GM06990 (cell line): ENCODE results near the gene FOXO6.

Experiments
- DNase-seq: peaks from one replicate; pipeline ENCODE4 v3.0.0-alpha.2; 2011; ENCODE audit not compliant: insufficient read length; ENCODE audit errors: extremely low read depth
- H3K27me3 ChIP-seq: replicated peaks from 2 replicates; pipeline ENCODE4 v1.6.0; 2011; ENCODE audit warnings: low read length; ENCODE audit not compliant: control insufficient read depth, insufficient read depth
- H3K36me3 ChIP-seq: 2 replicates; pipeline ENCODE4 v1.5.1; 2011; ENCODE audit warnings: low read length; ENCODE audit not compliant: control insufficient read depth, insufficient read depth
- H3K4me3 ChIP-seq: replicated peaks from 2 replicates; pipeline ENCODE4 v1.5.1; 2011; ENCODE audit warnings: low read depth, mild to moderate bottlenecking, control low read depth, low read length
- TF ChIP-seq, protein P1 (sequence below): IDR thresholded peaks from 2 replicates; pipeline ENCODE4 v1.5.1; 2011; ENCODE audit warnings: low read length, control low read depth, mild to moderate bottlenecking, inconsistent platforms; ENCODE audit not compliant: insufficient read depth, poor library complexity, severe bottlenecking

Gene FOXO6

DNA sequence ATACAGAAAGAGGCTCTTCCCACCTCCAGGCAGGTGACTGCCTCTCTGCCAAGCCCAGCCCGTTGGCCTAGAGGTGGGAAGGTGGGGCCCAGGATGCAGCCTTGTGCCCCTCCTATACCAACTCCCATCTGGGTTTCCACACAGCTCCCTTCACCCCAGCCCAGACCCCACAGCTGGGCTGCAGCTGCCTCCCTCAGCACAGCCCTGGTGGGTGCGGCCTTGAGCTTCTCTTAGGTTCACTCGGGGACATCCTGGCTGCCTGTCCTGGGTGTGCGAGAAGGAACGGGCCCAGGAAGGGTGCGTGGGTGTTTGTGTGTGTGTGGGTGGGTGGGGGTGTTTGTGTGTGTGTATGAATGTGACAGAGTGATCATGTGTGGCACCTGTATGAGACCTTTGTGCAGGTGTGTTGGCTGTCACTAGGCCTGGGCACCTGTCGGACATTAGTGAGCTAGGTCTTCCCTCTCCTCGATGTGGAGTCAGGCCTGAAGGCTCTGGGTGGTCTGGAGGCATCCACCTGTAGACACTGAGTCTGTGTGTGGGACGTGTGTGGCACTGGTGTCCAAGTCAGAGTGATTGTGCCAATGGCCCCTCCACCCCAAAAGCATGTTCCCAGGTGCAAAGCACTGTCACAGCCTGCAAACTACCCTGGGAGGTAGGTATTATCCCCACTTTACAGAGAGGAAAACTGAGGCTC lies 30.7 kb downstream of the FOXO6 start:
- TF ChIP-seq, protein P1, sequence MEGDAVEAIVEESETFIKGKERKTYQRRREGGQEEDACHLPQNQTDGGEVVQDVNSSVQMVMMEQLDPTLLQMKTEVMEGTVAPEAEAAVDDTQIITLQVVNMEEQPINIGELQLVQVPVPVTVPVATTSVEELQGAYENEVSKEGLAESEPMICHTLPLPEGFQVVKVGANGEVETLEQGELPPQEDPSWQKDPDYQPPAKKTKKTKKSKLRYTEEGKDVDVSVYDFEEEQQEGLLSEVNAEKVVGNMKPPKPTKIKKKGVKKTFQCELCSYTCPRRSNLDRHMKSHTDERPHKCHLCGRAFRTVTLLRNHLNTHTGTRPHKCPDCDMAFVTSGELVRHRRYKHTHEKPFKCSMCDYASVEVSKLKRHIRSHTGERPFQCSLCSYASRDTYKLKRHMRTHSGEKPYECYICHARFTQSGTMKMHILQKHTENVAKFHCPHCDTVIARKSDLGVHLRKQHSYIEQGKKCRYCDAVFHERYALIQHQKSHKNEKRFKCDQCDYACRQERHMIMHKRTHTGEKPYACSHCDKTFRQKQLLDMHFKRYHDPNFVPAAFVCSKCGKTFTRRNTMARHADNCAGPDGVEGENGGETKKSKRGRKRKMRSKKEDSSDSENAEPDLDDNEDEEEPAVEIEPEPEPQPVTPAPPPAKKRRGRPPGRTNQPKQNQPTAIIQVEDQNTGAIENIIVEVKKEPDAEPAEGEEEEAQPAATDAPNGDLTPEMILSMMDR, result no peak
- H3K4me3 ChIP-seq, result no peak overlapping the region
- peaks cover 2% of the 10 kb centered on the region for H3K27me3 ChIP-seq
- no peaks in the 10 kb centered on the region for H3K36me3 ChIP-seq
- no peak for DNase-seq

GRCh38 chr1:41392528-41392924 lies 31.3 kb downstream of the FOXO6 start:
- Histone ChIP-seq H3K4me3 (no peak overlapping the region), H3K27me3 (no peaks in the 10 kb centered on the region; the same call in none of the 2 replicates), H3K36me3 (no peaks in the 10 kb centered on the region)
- TF ChIP-seq, protein P1, result no peak
- DNase-seq, result no peak

DNA sequence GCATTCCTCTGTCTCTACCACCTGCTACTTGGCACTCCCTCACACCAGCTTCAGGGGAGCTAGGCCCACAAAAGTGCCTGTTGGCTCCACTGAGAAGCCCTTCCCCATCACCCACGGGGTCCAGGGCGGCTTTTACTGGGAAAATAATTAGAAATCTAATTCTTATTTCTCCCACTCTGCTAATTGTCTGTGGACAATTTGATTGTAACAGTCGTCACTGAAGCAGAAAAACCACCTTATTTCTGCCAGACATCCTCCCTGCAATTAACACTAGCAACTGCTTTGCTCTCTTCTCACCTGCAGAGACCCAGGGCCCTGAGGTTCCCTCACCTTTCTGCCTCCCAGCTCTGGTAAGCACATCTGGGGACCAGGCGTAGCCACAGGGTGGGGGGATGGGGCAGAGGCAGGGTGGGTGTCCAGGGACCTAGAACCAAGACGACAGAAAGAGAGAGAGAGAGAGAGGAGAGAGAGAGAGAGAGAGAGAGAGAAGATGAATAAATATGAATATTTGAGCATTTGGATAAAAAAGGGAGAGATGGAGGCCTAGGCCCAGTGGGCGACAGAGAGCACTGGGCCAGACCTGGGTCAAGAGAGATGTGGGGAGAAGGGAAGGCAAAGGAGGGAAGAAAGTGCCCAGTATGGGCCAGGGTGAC lies 32.6 kb downstream of the FOXO6 start:
- no peaks in the 10 kb centered on the region for H3K36me3 ChIP-seq
- H3K27me3 ChIP-seq, result no peaks in the 10 kb centered on the region; the same call in none of the 2 replicates
- TF ChIP-seq, protein P1, result no peak
- no peak for DNase-seq
- no peak overlapping the region for H3K4me3 ChIP-seq

DNA sequence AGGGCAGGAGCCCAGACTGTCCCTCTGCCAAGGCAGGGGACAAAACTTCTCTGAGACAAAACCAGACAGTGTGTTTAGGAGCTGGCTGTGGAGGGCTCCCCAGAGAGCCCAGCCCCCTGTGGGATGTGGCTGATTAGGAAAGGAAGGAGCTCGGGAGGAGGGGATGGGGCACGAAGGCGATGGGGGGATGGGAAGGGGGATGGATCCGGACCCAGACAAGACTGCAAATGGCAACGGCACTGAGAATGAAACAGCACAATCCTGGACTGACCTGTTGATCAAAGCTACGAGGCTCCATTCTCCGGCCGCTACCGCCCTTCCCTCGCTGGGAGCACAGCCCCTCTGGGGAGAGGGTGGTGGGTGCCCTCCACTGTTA lies 33.1 kb downstream of the FOXO6 start:
- TF ChIP-seq, protein P1, result no peak
- no peaks in the 10 kb centered on the region for H3K36me3 ChIP-seq
- no peak overlapping the region for H3K4me3 ChIP-seq
- DNase-seq, result no peak
- no peaks in the 10 kb centered on the region; the same call in none of the 2 replicates for H3K27me3 ChIP-seq

- DNase-seq, result no peak
- Histone ChIP-seq H3K4me3 (no peak overlapping the region), H3K36me3 (no peaks in the 10 kb centered on the region), H3K27me3 (no peaks in the 10 kb centered on the region; the same call in none of the 2 replicates)
- TF ChIP-seq, protein P1, result no peak
These were observed 34.0 kb downstream of the FOXO6 start for GRCh38 chr1:41394959-41395956.
